GM23338 (cell line): ENCODE results near the gene CYTIP. TPM values are rescaled to one million over a fixed set of nuclear protein-coding genes. Genes with fewer than 3 reads are reported as not detected.

Source experiments
- ATAC-seq: fragments of 200-7000 bp; cut with Tn5 transposase; 3 replicates; pipeline ENCODE4 v1.9.1; 2020
- DNase-seq: peaks from one replicate; pipeline ENCODE4 v3.0.0-alpha.2; 2015; ENCODE audit warnings: low spot score
- H2AFZ ChIP-seq: fragments of 200-600 bp; sonication (generic); 2 replicates; pipeline ENCODE4 v1.8.0; 2016; ENCODE audit warnings: antibody characterized with exemption, mild to moderate bottlenecking, moderate library complexity
- H3F3A ChIP-seq: fragments of 200-600 bp; sonication (generic); replicated peaks from 2 replicates; pipeline ENCODE4 v1.8.0; 2017; ENCODE audit warnings: antibody characterized with exemption, mixed run types, low read depth
- H3K27ac ChIP-seq: fragments of 200-600 bp; sonication (generic); 2 replicates; pipeline ENCODE4 v1.6.1; 2016; ENCODE audit warnings: low read depth
- H3K27me3 ChIP-seq: fragments of 200-600 bp; sonication (generic); 2 replicates; pipeline ENCODE4 v1.8.0; 2016; ENCODE audit warnings: mild to moderate bottlenecking, mixed run types, moderate library complexity; ENCODE audit not compliant: insufficient read depth
- H3K36me3 ChIP-seq: fragments of 200-600 bp; sonication (generic); 2 replicates; pipeline ENCODE4 v1.8.0; 2016; ENCODE audit warnings: mild to moderate bottlenecking; ENCODE audit not compliant: insufficient read depth
- H3K4me1 ChIP-seq: fragments of 200-600 bp; sonication (generic); 2 replicates; pipeline ENCODE4 v1.8.0; 2016; ENCODE audit warnings: mild to moderate bottlenecking, moderate library complexity; ENCODE audit not compliant: insufficient read depth
- H3K4me2 ChIP-seq: fragments of 200-600 bp; sonication (generic); 2 replicates; pipeline ENCODE4 v1.7.1; 2017; ENCODE audit warnings: mixed run types
- H3K4me3 ChIP-seq: fragments of 200-600 bp; sonication (generic); 2 replicates; pipeline ENCODE4 v1.6.1; 2016; ENCODE audit warnings: mixed run types
- H3K79me2 ChIP-seq: fragments of 200-600 bp; sonication (generic); replicated peaks from 2 replicates; pipeline ENCODE4 v1.8.0; 2017; ENCODE audit warnings: mild to moderate bottlenecking; ENCODE audit not compliant: insufficient read depth
- H3K9me2 ChIP-seq: fragments of 200-600 bp; sonication (generic); 2 replicates; pipeline ENCODE4 v1.8.0; 2017; ENCODE audit not compliant: insufficient read depth
- H4K20me1 ChIP-seq: fragments of 200-600 bp; sonication (generic); replicated peaks from 2 replicates; pipeline ENCODE4 v1.8.0; 2017; ENCODE audit warnings: mild to moderate bottlenecking; ENCODE audit not compliant: insufficient read depth
- H3K27ac Mint-ChIP-seq: 2 replicates; pipeline ENCODE4 v1.8.0; 2020; ENCODE audit warnings: inconsistent platforms, mild to moderate bottlenecking, moderate library complexity, mixed read lengths
- H3K27me3 Mint-ChIP-seq: 3 replicates; pipeline ENCODE4 v1.8.0; 2022; ENCODE audit warnings: low read depth, mild to moderate bottlenecking, moderate library complexity, mixed read lengths, inconsistent platforms; ENCODE audit not compliant: insufficient read depth, poor library complexity
- H3K36me3 Mint-ChIP-seq: 3 replicates; pipeline ENCODE4 v1.8.0; 2021; ENCODE audit warnings: low read depth, mild to moderate bottlenecking, inconsistent platforms, moderate library complexity, mixed read lengths
- H3K4me1 Mint-ChIP-seq: 3 replicates; pipeline ENCODE4 v1.8.0; 2020; ENCODE audit warnings: mild to moderate bottlenecking, inconsistent platforms, mixed read lengths
- H3K4me3 Mint-ChIP-seq: 3 replicates; pipeline ENCODE4 v1.8.0; 2021; ENCODE audit warnings: moderate library complexity, mild to moderate bottlenecking, inconsistent platforms, mixed read lengths
- H3K9me3 Mint-ChIP-seq: 3 replicates; pipeline ENCODE4 v1.8.0; 2020; ENCODE audit warnings: moderate library complexity, mild to moderate bottlenecking, inconsistent platforms, mixed read lengths
- CREB1 ChIP-seq: fragments of 250-450 bp; sonication (Bioruptor Pico); IDR thresholded peaks from 2 replicates; pipeline ENCODE4 v1.5.0; 2020; ENCODE audit warnings: low read depth, mild to moderate bottlenecking, moderate library complexity
- CTCF ChIP-seq, 2 experiments: fragments of 200-600 bp in 1 of 2; sonication (generic) in 1 of 2; conservative IDR thresholded peaks; 2 replicates each; pipeline versions ENCODE4 v1.5.1 to v1.6.1; 2016 to 2017; ENCODE audit warnings: antibody characterized with exemption in 2 of 2, low read depth in 2 of 2, mild to moderate bottlenecking in 2 of 2, moderate library complexity in 1 of 2
- ETS1 ChIP-seq: IDR thresholded peaks from 2 replicates; pipeline ENCODE4 v1.6.1; 2016; ENCODE audit warnings: antibody characterized with exemption
- EZH2 ChIP-seq: fragments of 200-600 bp; sonication (generic); IDR thresholded peaks from one replicate; pipeline ENCODE4 v1.8.0; 2017; ENCODE audit warnings: antibody characterized with exemption, mild to moderate bottlenecking, low read depth; ENCODE audit not compliant: unreplicated experiment
- EZH2phosphoT487 ChIP-seq: fragments of 200-600 bp; sonication (generic); IDR thresholded peaks from one replicate; pipeline ENCODE4 v1.8.1; 2018; ENCODE audit warnings: antibody characterized with exemption; ENCODE audit not compliant: unreplicated experiment
- JUNB ChIP-seq: IDR thresholded peaks from one replicate; pipeline ENCODE4 v1.6.1; 2016; ENCODE audit warnings: antibody characterized with exemption; ENCODE audit not compliant: unreplicated experiment
- NANOG ChIP-seq: IDR thresholded peaks from 2 replicates; pipeline ENCODE4 v1.6.1; 2016; ENCODE audit warnings: antibody characterized with exemption, borderline replicate concordance
- POLR2AphosphoS5 ChIP-seq: IDR thresholded peaks from 2 replicates; pipeline ENCODE4 v1.6.1; 2016; ENCODE audit warnings: antibody characterized with exemption, low read depth
- REST ChIP-seq: IDR thresholded peaks from one replicate; pipeline ENCODE4 v1.6.1; 2018; ENCODE audit warnings: antibody characterized with exemption; ENCODE audit not compliant: unreplicated experiment
- STAT1 ChIP-seq: IDR thresholded peaks from one replicate; pipeline ENCODE4 v1.6.1; 2016; ENCODE audit warnings: antibody characterized with exemption; ENCODE audit not compliant: unreplicated experiment
- ZNF114 ChIP-seq: fragments of 250-450 bp; sonication (Bioruptor Pico); IDR thresholded peaks from 2 replicates; pipeline ENCODE4 v1.5.0; 2020; ENCODE audit warnings: mild to moderate bottlenecking, moderate library complexity
- ZNF331 ChIP-seq: fragments of 250-450 bp; sonication (Bioruptor Pico); IDR thresholded peaks from 2 replicates; pipeline ENCODE4 v1.5.0; 2020; ENCODE audit warnings: low read depth, mild to moderate bottlenecking, moderate library complexity
- ZNF462 ChIP-seq: fragments of 250-450 bp; sonication (Bioruptor Pico); IDR thresholded peaks from 2 replicates; pipeline ENCODE4 v1.5.0; 2020; ENCODE audit warnings: mild to moderate bottlenecking, moderate library complexity
- polyA plus RNA-seq: library from polyadenylated mRNA; unstranded; fragments of >200 nt; fragmentation: Nextera tagmentation; extraction: Ambion mirVana; gene quantifications from 2 replicates; pipeline ENCODE4 v1.2.1, GENCODE V29; 2016
- total RNA-seq: library from RNA; depleted of rRNA; stranded (reverse); fragments of >200 nt; shearing (Covaris generic); gene quantifications from 2 replicates; pipeline ENCODE4 v1.2.3, GENCODE V29; 2014

CYTIP gene
- total and polyA plus RNA-seq, 2 experiments from 2014 or later: not detected

GRCh38 chr2:157442636-157443035 is 1.3 kb downstream of the CYTIP start:
- no peak overlapping the region for H3K27ac Mint-ChIP-seq
- Histone ChIP-seq H3K36me3 (no peaks in the 10 kb centered on the region), H3K79me2 (no peaks in the 10 kb centered on the region), H3F3A (no peaks in the 10 kb centered on the region), H3K4me2 (no peak overlapping the region), H3K4me3 (no peak overlapping the region), H3K4me1 (no peaks in the 10 kb centered on the region), H3K9me2 (no peaks in the 10 kb centered on the region), H3K27me3 (no peaks in the 10 kb centered on the region), H3K27ac (no peak overlapping the region), H2AFZ (no peak overlapping the region), H4K20me1 (no peaks in the 10 kb centered on the region)
- DNase-seq: no peak
- no peak for TF ChIP-seq EZH2phosphoT487
- no peak for TF ChIP-seq JUNB
- TF ChIP-seq CREB1 (CRISPR knock-in tag): no peak
- no peak for TF ChIP-seq STAT1
- TF ChIP-seq ZNF114 (CRISPR knock-in tag): no peak
- no peak for TF ChIP-seq REST
- no peak for TF ChIP-seq EZH2
- TF ChIP-seq CTCF (conservative IDR thresholded peaks at IDR 0.05; ENCODE audit: low read depth in 2 of 2): no peak
- TF ChIP-seq ZNF331 (CRISPR knock-in tag): no peak
- TF ChIP-seq NANOG: no peak
- TF ChIP-seq ETS1: no peak
- no peak for TF ChIP-seq POLR2AphosphoS5
- TF ChIP-seq ZNF462: no peak
- peaks cover 1% of the 10 kb centered on the region for H3K27me3 Mint-ChIP-seq
- ATAC-seq: no peak
- no peaks in the 10 kb centered on the region for H3K9me3 Mint-ChIP-seq
- no peak overlapping the region for H3K4me3 Mint-ChIP-seq
- H3K36me3 Mint-ChIP-seq: no peaks in the 10 kb centered on the region
- peaks cover 2% of the 10 kb centered on the region; the same call in 1 of the 3 replicates for H3K4me1 Mint-ChIP-seq
